ENCODE data around the gene C13orf42. TPM values are rescaled to one million over a fixed set of nuclear protein-coding genes. Genes with fewer than 3 reads are reported as not detected.

C13orf42 gene
- total and polyA plus RNA-seq, 12 donors, result 0.01 TPM; not detected in 11

- WGBS, 2 donors, result 86 to 87% methylated on average over 14 of the region's 14 CpGs
- no peak for ATAC-seq
- Histone ChIP-seq H3K9me3 (no peaks in the 10 kb centered on the region), H3K4me3 (no peak overlapping the region), H3K4me1 (no peaks in the 10 kb centered on the region), H3K36me3 (no peaks in the 10 kb centered on the region), H3K27me3 (no peaks in the 10 kb centered on the region), H3K27ac (no peak overlapping the region)
- TF ChIP-seq CTCF (IDR thresholded peaks at IDR 0.05), result no peak
- DNase-seq, result no peak
- intact Hi-C loops (cut with DNase I), result loop anchor here in 1 of 10 donors (10.0 kb wide), 1 partner anchor 1075 kb away; no protein-coding TSS in a partner anchor
Observed at GRCh38 chr13:51050021-51050830, 60.8 kb downstream of the C13orf42 start.

GRCh38 chr13:51048616-51049015 lies 62.5 kb downstream of the C13orf42 start:
- no peaks in the 10 kb centered on the region for H3K9me3 ChIP-seq
- intact Hi-C loops (cut with DNase I), result no loop called here
- no peaks in the 10 kb centered on the region for H3K36me3 ChIP-seq
- ATAC-seq (no peak), DNase-seq (no peak)
- H3K27me3 ChIP-seq, result no peaks in the 10 kb centered on the region
- H3K4me3 ChIP-seq, result no peak overlapping the region
- H3K27ac ChIP-seq, result no peak overlapping the region
- H3K4me1 ChIP-seq, result no peaks in the 10 kb centered on the region
- TF ChIP-seq CTCF (IDR thresholded peaks at IDR 0.05), result no peak

- no peak for TF ChIP-seq CTCF (IDR thresholded peaks at IDR 0.05)
- no peaks in the 10 kb centered on the region for H3K4me1 ChIP-seq
- no peaks in the 10 kb centered on the region for H3K9me3 ChIP-seq
- WGBS, 2 donors, result 93 to 95% methylated on average over 2 of the region's 2 CpGs
- H3K27ac ChIP-seq, result no peak overlapping the region
- intact Hi-C loops (cut with DNase I), result no loop called here
- H3K36me3 ChIP-seq, result no peaks in the 10 kb centered on the region
- no peak for DNase-seq
- ATAC-seq, result no peak
- no peak overlapping the region for H3K4me3 ChIP-seq
- H3K27me3 ChIP-seq, result no peaks in the 10 kb centered on the region
Observed at GRCh38 chr13:51048166-51048461, 63.0 kb downstream of the C13orf42 start.

- intact Hi-C loops (cut with DNase I), result no loop called here
Observed at GRCh38 chr13:51047434-51048165, 63.5 kb downstream of the C13orf42 start.

More at GRCh38 chr13:51047434-51048165, 63.5 kb downstream of the C13orf42 start:
- DNase-seq (no peak), ATAC-seq (no peak)
- 92 to 96% methylated on average over 6 of the region's 6 CpGs for WGBS, 2 donors
- TF ChIP-seq CTCF (IDR thresholded peaks at IDR 0.05), result no peak
- H3K9me3 ChIP-seq, result no peaks in the 10 kb centered on the region
- H3K4me1 ChIP-seq, result no peaks in the 10 kb centered on the region
- H3K36me3 ChIP-seq, result no peaks in the 10 kb centered on the region
- H3K27me3 ChIP-seq, result no peaks in the 10 kb centered on the region
- H3K4me3 ChIP-seq, result no peak overlapping the region
- no peak overlapping the region for H3K27ac ChIP-seq

Data from heart right ventricle (tissue), 16 donors.